H9 (cell line): ENCODE results near the gene SELENOF. TPM values are rescaled to one million over a fixed set of nuclear protein-coding genes. Genes with fewer than 3 reads are reported as not detected.

Source experiments
- DNase-seq: peaks from one replicate; pipeline ENCODE4 v3.0.0-alpha.2; 2017
- H2AFZ ChIP-seq: one replicate; pipeline ENCODE4 v1.6.1; 2013; ENCODE audit warnings: mild to moderate bottlenecking, low read length, control low read depth, moderate library complexity
- H2AK5ac ChIP-seq: 2 replicates; pipeline ENCODE4 v1.6.1; 2013; ENCODE audit warnings: low read length, control low read depth, mixed read lengths; ENCODE audit not compliant: insufficient read length
- H2BK120ac ChIP-seq: one replicate; pipeline ENCODE4 v1.6.1; 2013; ENCODE audit warnings: low read depth, mild to moderate bottlenecking, low read length, control low read depth, inconsistent platforms; ENCODE audit not compliant: poor library complexity, severe bottlenecking
- H2BK12ac ChIP-seq: 2 replicates; pipeline ENCODE4 v1.6.1; 2013; ENCODE audit warnings: low read length, control low read depth, mixed read lengths, low read depth; ENCODE audit not compliant: insufficient read length
- H2BK15ac ChIP-seq: 2 replicates; pipeline ENCODE4 v1.6.1; 2013; ENCODE audit warnings: low read depth, low read length, control low read depth
- H2BK20ac ChIP-seq: one replicate; pipeline ENCODE4 v1.6.1; 2013; ENCODE audit warnings: low read depth, mild to moderate bottlenecking, low read length, control low read depth, inconsistent platforms; ENCODE audit not compliant: poor library complexity, severe bottlenecking
- H2BK5ac ChIP-seq: 2 replicates; pipeline ENCODE4 v1.6.1; 2013; ENCODE audit warnings: low read length, control low read depth, mixed read lengths; ENCODE audit not compliant: insufficient read length
- H3K14ac ChIP-seq: 2 replicates; pipeline ENCODE4 v1.6.1; 2013; ENCODE audit warnings: low read length, control low read depth; ENCODE audit not compliant: insufficient read depth
- H3K18ac ChIP-seq: 2 replicates; pipeline ENCODE4 v1.6.1; 2013; ENCODE audit warnings: low read depth, mild to moderate bottlenecking, mixed read lengths, low read length, control low read depth; ENCODE audit not compliant: insufficient read length
- H3K23ac ChIP-seq: 2 replicates; pipeline ENCODE4 v1.6.1; 2013; ENCODE audit warnings: low read length, control low read depth, mixed read lengths, low read depth; ENCODE audit not compliant: insufficient read length
- H3K23me2 ChIP-seq: 2 replicates; pipeline ENCODE4 v1.6.1; 2013; ENCODE audit warnings: low read depth, mild to moderate bottlenecking, mixed read lengths, low read length, control low read depth; ENCODE audit not compliant: insufficient read length, poor library complexity, severe bottlenecking
- H3K27ac ChIP-seq: 2 replicates; pipeline ENCODE4 v1.5.1; 2013; ENCODE audit warnings: low read length, control low read depth, mixed read lengths, low read depth; ENCODE audit not compliant: insufficient read length
- H3K27me3 ChIP-seq: 2 replicates; pipeline ENCODE4 v1.6.1; 2013; ENCODE audit warnings: low read length, control low read depth, inconsistent platforms; ENCODE audit not compliant: insufficient read depth
- H3K4ac ChIP-seq: 2 replicates; pipeline ENCODE4 v1.6.1; 2013; ENCODE audit warnings: low read depth, mild to moderate bottlenecking, control low read depth, inconsistent platforms, low read length, moderate library complexity
- H3K4me1 ChIP-seq: 2 replicates; pipeline ENCODE4 v1.6.1; 2013; ENCODE audit warnings: low read length, control low read depth, inconsistent platforms; ENCODE audit not compliant: insufficient read depth
- H3K4me2 ChIP-seq: 2 replicates; pipeline ENCODE4 v1.6.1; 2013; ENCODE audit warnings: low read length, control low read depth, mixed read lengths; ENCODE audit not compliant: insufficient read length, insufficient read depth
- H3K56ac ChIP-seq: 2 replicates; pipeline ENCODE4 v1.6.1; 2013; ENCODE audit warnings: low read depth, mild to moderate bottlenecking, mixed read lengths, low read length, control low read depth; ENCODE audit not compliant: insufficient read length
- H3K79me1 ChIP-seq: 2 replicates; pipeline ENCODE4 v1.6.1; 2013; ENCODE audit warnings: low read depth, mild to moderate bottlenecking, moderate library complexity, low read length, control low read depth, inconsistent platforms; ENCODE audit not compliant: insufficient read depth, poor library complexity, severe bottlenecking
- H3K79me2 ChIP-seq: 2 replicates; pipeline ENCODE4 v1.6.1; 2013; ENCODE audit warnings: low read length, control low read depth, inconsistent platforms; ENCODE audit not compliant: insufficient read depth
- H3K9ac ChIP-seq: 2 replicates; pipeline ENCODE4 v1.6.1; 2013; ENCODE audit warnings: low read length, control low read depth, mixed read lengths; ENCODE audit not compliant: insufficient read length; ENCODE audit errors: extremely low read depth
- H3K9me3 ChIP-seq: one replicate; pipeline ENCODE4 v1.6.1; 2013; ENCODE audit warnings: low read depth, low read length, inconsistent platforms; ENCODE audit not compliant: control insufficient read depth
- H3T11ph ChIP-seq: one replicate; pipeline ENCODE4 v1.6.1; 2013; ENCODE audit warnings: mild to moderate bottlenecking, low read length, control low read depth, inconsistent platforms
- H4K20me1 ChIP-seq: one replicate; pipeline ENCODE4 v1.6.1; 2013; ENCODE audit not compliant: control insufficient read depth, insufficient read length, insufficient read depth
- H4K5ac ChIP-seq: 2 replicates; pipeline ENCODE4 v1.6.1; 2013; ENCODE audit warnings: low read depth, mild to moderate bottlenecking, mixed read lengths, low read length, control low read depth; ENCODE audit not compliant: insufficient read length
- H4K8ac ChIP-seq: replicated peaks from 2 replicates; pipeline ENCODE4 v1.6.1; 2013; ENCODE audit warnings: low read length, control low read depth, mixed read lengths, low read depth; ENCODE audit not compliant: insufficient read length
- H4K91ac ChIP-seq: 2 replicates; pipeline ENCODE4 v1.6.1; 2013; ENCODE audit warnings: low read depth, mild to moderate bottlenecking, moderate library complexity, mixed read lengths, low read length, control low read depth; ENCODE audit not compliant: insufficient read length
- H3K27ac Mint-ChIP-seq, 3 experiments: 2 replicates in 2 of 3; 3 replicates in 1 of 3; pipeline ENCODE4 v1.8.0; 2020 to 2021; ENCODE audit warnings: mixed read lengths in 3 of 3, mild to moderate bottlenecking in 1 of 3, moderate library complexity in 1 of 3
- H3K27me3 Mint-ChIP-seq: 2 replicates; pipeline ENCODE4 v1.8.0; 2021; ENCODE audit warnings: low read depth, mild to moderate bottlenecking, moderate library complexity, mixed read lengths
- H3K36me3 Mint-ChIP-seq, 3 experiments: 2 replicates in 2 of 3; 3 replicates in 1 of 3; pipeline ENCODE4 v1.8.0; 2020 to 2021; ENCODE audit warnings: low read depth in 3 of 3, mixed read lengths in 3 of 3; ENCODE audit not compliant: insufficient read depth in 1 of 3
- H3K4me1 Mint-ChIP-seq, 2 experiments: 2 replicates each; pipeline ENCODE4 v1.8.0; 2020; ENCODE audit warnings: mixed read lengths in 2 of 2
- H3K4me3 Mint-ChIP-seq, 2 experiments: 2 replicates in 1 of 2; 3 replicates in 1 of 2; pipeline ENCODE4 v1.8.0; 2020 to 2021; ENCODE audit warnings: mild to moderate bottlenecking in 2 of 2, mixed read lengths in 2 of 2, moderate library complexity in 1 of 2
- H3K9me3 Mint-ChIP-seq, 2 experiments: 2 replicates in 1 of 2; 3 replicates in 1 of 2; pipeline ENCODE4 v1.8.0; 2020; ENCODE audit warnings: mild to moderate bottlenecking in 2 of 2, mixed read lengths in 2 of 2, moderate library complexity in 1 of 2
- CTCF ChIP-seq: fragments of 200-600 bp; sonication (generic); conservative IDR thresholded peaks from 3 replicates; pipeline ENCODE4 v1.8.0; 2021; ENCODE audit warnings: antibody characterized with exemption, mild to moderate bottlenecking
- WGBS: extraction: QIAGEN DNeasy Blood & Tissue Kit; methylation state at CpG from one replicate; pipeline ENCODE4 v1.1.7; 2013; ENCODE audit warnings: missing lambda C conversion rate, low lambda C conversion rate, mixed read lengths; ENCODE audit not compliant: insufficient read length; ENCODE audit errors: extremely low coverage; 5-methylcytosine and 5-hydroxymethylcytosine counted together
- total RNA-seq: library from RNA; stranded (reverse); gene quantifications from 2 replicates; pipeline ENCODE4 v1.2.1, GENCODE V29; 2021

Gene SELENOF
- total RNA-seq, 1 experiment from 2014 or later: 143 TPM

GRCh38 chr1:86822459-86822858, 91.5 kb downstream of the SELENOF start:
- H3K79me2 ChIP-seq: no peaks in the 10 kb centered on the region

More at GRCh38 chr1:86822459-86822858, 91.5 kb downstream of the SELENOF start:
- no peaks in the 10 kb centered on the region for H3K23me2 ChIP-seq
- no peaks in the 10 kb centered on the region; the same call in 1 of the 2 replicates for H3K4me1 ChIP-seq
- no peak overlapping the region for H2AFZ ChIP-seq
- H3K4me1 Mint-ChIP-seq: peaks cover 17 to 30% of the 10 kb centered on the region in 2 experiments
- H4K91ac ChIP-seq: no peak overlapping the region
- H3K4me3 Mint-ChIP-seq: no peak overlapping the region
- no peak overlapping the region for H2AK5ac ChIP-seq
- H3K9me3 Mint-ChIP-seq: peaks cover 7 to 8% of the 10 kb centered on the region in 2 experiments; a peak in 4 of 5 replicates
- no peak overlapping the region for H2BK15ac ChIP-seq
- no peak overlapping the region for H3K4ac ChIP-seq
- no peak for DNase-seq
- no peak overlapping the region for H3K18ac ChIP-seq
- no peak overlapping the region for H3K4me2 ChIP-seq
- H3K23ac ChIP-seq: no peak overlapping the region
- no peak overlapping the region for H2BK12ac ChIP-seq
- H3K9ac ChIP-seq: no peak overlapping the region
- no peak for TF ChIP-seq CTCF
- 0 out of 2 replicates have a peak, but pooled peaks cover 2% of the 10 kb centered on the region for H3K27me3 ChIP-seq
- no peak overlapping the region for H3K27ac Mint-ChIP-seq
- H3K27me3 Mint-ChIP-seq: no peaks in the 10 kb centered on the region; the same call in 1 of the 2 replicates
- no peak overlapping the region for H3K14ac ChIP-seq
- peaks cover 0 to 4% (median 0%) of the 10 kb centered on the region in 3 experiments; a peak in 2 of 7 replicates for H3K36me3 Mint-ChIP-seq
- H2BK20ac ChIP-seq: no peak overlapping the region
- no peak overlapping the region for H2BK5ac ChIP-seq
- no CpG with 5 or more reads among the region's 4 CpGs for WGBS
- H4K20me1 ChIP-seq: no peaks in the 10 kb centered on the region
- H3K9me3 ChIP-seq: no peaks in the 10 kb centered on the region
- no peaks in the 10 kb centered on the region for H3K79me1 ChIP-seq
- H3K27ac ChIP-seq: no peak overlapping the region
- H4K5ac ChIP-seq: no peak overlapping the region
- no peak overlapping the region for H4K8ac ChIP-seq
- no peak overlapping the region for H3T11ph ChIP-seq
- no peak overlapping the region for H2BK120ac ChIP-seq
- H3K56ac ChIP-seq: no peak overlapping the region
